Right atrium auricular region (tissue), 2 donors: ENCODE results near the gene IFNA4. TPM values are rescaled to one million over a fixed set of nuclear protein-coding genes. Genes with fewer than 3 reads are reported as not detected.

Source experiments
- DNase-seq: peaks from one replicate; pipeline ENCODE4 v3.0.0-alpha.2; 2019; ENCODE audit warnings: low spot score
- H3K27ac ChIP-seq, 2 donors: fragments of 200-600 bp; sonication (generic); 1 replicate in 1 of 2; 2 replicates in 1 of 2; pipeline ENCODE4 v1.5.1; 2016 to 2019
- H3K27me3 ChIP-seq, 2 donors: fragments of 200-600 bp; sonication (generic); one replicate each; pipeline versions ENCODE4 v1.5.1 to v1.6.0; 2017 to 2019
- H3K36me3 ChIP-seq: fragments of 200-600 bp; sonication (generic); one replicate; pipeline ENCODE4 v1.5.1; 2016
- H3K4me1 ChIP-seq, 2 donors: fragments of 200-600 bp; sonication (generic); one replicate each; pipeline versions ENCODE4 v1.5.1 to v1.6.0; 2017 to 2019
- H3K4me3 ChIP-seq, 2 donors: fragments of 200-600 bp; sonication (generic); 1 replicate in 1 of 2; 2 replicates in 1 of 2; pipeline ENCODE4 v1.5.1; 2017 to 2019; ENCODE audit warnings: mild to moderate bottlenecking in 1 of 2, moderate library complexity in 1 of 2
- H3K9me3 ChIP-seq, 2 donors: fragments of 200-600 bp; sonication (generic); one replicate each; pipeline ENCODE4 v1.5.1; 2019
- CTCF ChIP-seq, 2 donors: fragments of 200-600 bp; sonication (generic); IDR thresholded peaks; one replicate each; pipeline ENCODE4 v1.5.1; 2019; ENCODE audit warnings: antibody characterized with exemption in 2 of 2
- total RNA-seq, 2 donors: library from RNA; depleted of rRNA; stranded (reverse); fragments of >200 nt; gene quantifications; one replicate each; pipeline ENCODE4 v1.1.0, GENCODE V29; 2016

Gene IFNA4
- total RNA-seq, 2 donors from 2014 or later, result not detected

- H3K27me3 ChIP-seq, result no peaks in the 10 kb centered on the region
- H3K9me3 ChIP-seq, result no peaks in the 10 kb centered on the region
- H3K4me3 ChIP-seq, result no peak overlapping the region
- no peak for TF ChIP-seq CTCF (IDR thresholded peaks at IDR 0.05)
- H3K4me1 ChIP-seq, result no peaks in the 10 kb centered on the region
- DNase-seq, result no peak
- no peaks in the 10 kb centered on the region for H3K36me3 ChIP-seq
- no peak overlapping the region for H3K27ac ChIP-seq
Observed at GRCh38 chr9:21165516-21165915, 21.9 kb downstream of the IFNA4 start.

- H3K27ac ChIP-seq, result no peak overlapping the region
- H3K36me3 ChIP-seq, result no peaks in the 10 kb centered on the region
- no peak overlapping the region for H3K4me3 ChIP-seq
- TF ChIP-seq CTCF (IDR thresholded peaks at IDR 0.05), result no peak
- H3K4me1 ChIP-seq, result no peaks in the 10 kb centered on the region
- no peak for DNase-seq
- H3K9me3 ChIP-seq, result peaks cover 0 to 5% of the 10 kb centered on the region in 2 donors
- no peaks in the 10 kb centered on the region for H3K27me3 ChIP-seq
Observed at GRCh38 chr9:21160178-21160577, 27.2 kb downstream of the IFNA4 start.

GRCh38 chr9:21155501-21155900, 31.9 kb downstream of the IFNA4 start:
- Histone ChIP-seq H3K27ac (no peak overlapping the region), H3K9me3 (peaks cover 0 to 5% of the 10 kb centered on the region in 2 donors), H3K4me1 (no peaks in the 10 kb centered on the region), H3K4me3 (no peak overlapping the region), H3K27me3 (no peaks in the 10 kb centered on the region), H3K36me3 (no peaks in the 10 kb centered on the region)
- no peak for DNase-seq
- TF ChIP-seq CTCF (IDR thresholded peaks at IDR 0.05), result no peak

DNA sequence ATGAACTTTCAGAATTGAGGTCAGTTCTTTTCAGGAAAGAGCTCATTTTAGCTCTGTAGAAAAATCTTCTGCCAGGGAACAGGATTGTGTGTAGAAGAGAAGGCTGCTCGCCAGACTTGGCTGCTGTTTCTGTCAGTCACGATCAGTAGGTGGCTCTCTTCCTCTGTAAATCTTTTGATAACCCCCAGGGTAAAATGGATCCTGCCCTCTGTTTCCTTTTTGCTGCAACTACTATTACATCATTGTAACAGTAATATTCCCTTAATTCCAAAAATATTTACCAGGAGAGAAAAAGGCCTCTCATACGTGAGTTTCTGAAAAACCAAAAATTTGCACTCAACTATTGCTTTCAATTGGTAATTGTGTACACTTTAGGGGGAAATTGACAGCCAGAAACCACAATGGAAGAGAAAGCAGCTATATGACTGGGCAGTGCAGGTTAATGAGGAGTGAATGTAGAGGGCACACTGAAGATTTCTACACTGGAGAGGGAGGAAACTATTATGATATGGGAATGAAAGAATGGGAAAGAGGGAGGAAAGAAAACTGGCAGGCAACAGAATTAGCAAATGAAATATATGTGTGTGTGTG, 33.3 kb downstream of the IFNA4 start:
- Histone ChIP-seq H3K27ac (no peak overlapping the region), H3K27me3 (no peaks in the 10 kb centered on the region), H3K4me1 (no peaks in the 10 kb centered on the region), H3K36me3 (no peaks in the 10 kb centered on the region), H3K4me3 (no peak overlapping the region), H3K9me3 (peaks cover 0 to 5% of the 10 kb centered on the region in 2 donors)
- TF ChIP-seq CTCF (IDR thresholded peaks at IDR 0.05), result no peak
- no peak for DNase-seq

- H3K36me3 ChIP-seq, result no peaks in the 10 kb centered on the region
- H3K4me1 ChIP-seq, result no peaks in the 10 kb centered on the region
- H3K27ac ChIP-seq, result no peak overlapping the region
- no peak for DNase-seq
- H3K9me3 ChIP-seq, result peaks cover 0 to 5% of the 10 kb centered on the region in 2 donors
- no peak overlapping the region for H3K4me3 ChIP-seq
- TF ChIP-seq CTCF (IDR thresholded peaks at IDR 0.05), result no peak
- H3K27me3 ChIP-seq, result no peaks in the 10 kb centered on the region
Observed at GRCh38 chr9:21153336-21154017, 33.9 kb downstream of the IFNA4 start.
